Esophagus muscularis mucosa (tissue), 4 donors: ENCODE measurements around the gene SNTB2. TPM values are rescaled to one million over a fixed set of nuclear protein-coding genes. Genes with fewer than 3 reads are reported as not detected.

Experiments
- DNase-seq: peaks from one replicate; pipeline ENCODE4 v3.0.0-alpha.2; 2017; ENCODE audit errors: extremely low spot score
- H3K27ac ChIP-seq, 4 donors: fragments of 200-600 bp; sonication (generic); replicated peaks in 1 of 4; 1 replicate in 3 of 4; 2 replicates in 1 of 4; pipeline ENCODE4 v1.5.1; 2016 to 2019; ENCODE audit warnings: mild to moderate bottlenecking in 1 of 4
- H3K27me3 ChIP-seq, 4 donors: fragments of 200-600 bp; sonication (generic); one replicate each; pipeline versions ENCODE4 v1.5.1 to v1.6.0; 2016 to 2019
- H3K36me3 ChIP-seq, 4 donors: fragments of 200-600 bp; sonication (generic); one replicate each; pipeline ENCODE4 v1.5.1; 2016 to 2019
- H3K4me1 ChIP-seq, 4 donors: fragments of 200-600 bp; sonication (generic); one replicate each; pipeline ENCODE4 v1.5.1; 2016 to 2019
- H3K4me3 ChIP-seq, 4 donors: fragments of 200-600 bp; sonication (generic); 1 replicate in 2 of 4; 2 replicates in 2 of 4; pipeline ENCODE4 v1.5.1; 2016 to 2019; ENCODE audit warnings: mild to moderate bottlenecking in 4 of 4, moderate library complexity in 1 of 4
- H3K9me3 ChIP-seq, 4 donors: fragments of 200-600 bp; sonication (generic); 1 replicate in 3 of 4; 2 replicates in 1 of 4; pipeline ENCODE4 v1.5.1; 2016 to 2019
- EP300 ChIP-seq: sonication (generic); formaldehyde crosslinking; IDR thresholded peaks from one replicate; pipeline ENCODE4 v1.6.1; 2017; ENCODE audit warnings: antibody characterized with exemption
- POLR2A ChIP-seq: fragments of 450-650 bp; IDR thresholded peaks from one replicate; pipeline ENCODE4 v1.6.1; 2017; ENCODE audit warnings: antibody characterized with exemption, moderate library complexity, mild to moderate bottlenecking, low read depth
- POLR2AphosphoS5 ChIP-seq, 2 donors: sonication (generic); formaldehyde crosslinking; IDR thresholded peaks; one replicate each; pipeline ENCODE4 v1.6.1; 2017; ENCODE audit warnings: antibody characterized with exemption in 2 of 2
- WGBS: methylation state at CpG from one replicate; pipeline ENCODE4 v1.1.5; 2018; 5-methylcytosine and 5-hydroxymethylcytosine counted together
- intact Hi-C: fragments of 100-400 bp; cut with DNase I; formaldehyde crosslinking; loops from one replicate; pipeline ENCODE4 v1.15.1; 2023
- total RNA-seq, 4 donors: library from RNA; depleted of rRNA; stranded (reverse); fragments of >200 nt; gene quantifications; one replicate each; pipeline versions ENCODE4 v1.1.0 to v1.2.1, GENCODE V29; 2016
- TF ChIP-seq, protein P1 (sequence below), 3 experiments: fragments of 200-600 bp in 2 of 3; fragments of 450-650 bp in 1 of 3; sonication (generic) in 2 of 3; IDR thresholded peaks; one replicate each; pipeline ENCODE4 v1.5.1; 2017 to 2019; ENCODE audit warnings: antibody characterized with exemption in 3 of 3, mild to moderate bottlenecking in 2 of 3, moderate library complexity in 1 of 3

SNTB2 gene
- total RNA-seq, 4 donors from 2014 or later: 36.1 to 73.4 (median 54.8) TPM

DNA sequence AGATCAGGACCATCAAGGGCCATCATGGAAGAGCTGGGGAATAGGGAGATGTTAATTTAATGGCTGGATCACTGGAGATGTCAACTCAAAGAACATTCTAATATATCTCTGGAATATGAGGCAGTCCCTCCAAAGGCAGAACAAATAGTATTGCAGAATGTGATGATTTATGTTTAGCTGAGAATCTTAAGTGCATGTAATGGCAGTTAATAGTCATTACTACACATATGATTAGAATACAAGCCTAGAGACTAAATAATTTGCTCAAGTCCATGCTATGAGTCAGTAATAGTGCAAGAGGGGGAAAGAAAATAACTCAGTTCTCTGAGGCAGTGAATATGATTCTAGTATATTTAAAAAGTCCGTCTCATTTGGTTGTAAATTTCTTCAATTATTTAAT lies 32.3 kb downstream of the SNTB2 start:
- H3K27ac ChIP-seq: no peak overlapping the region
- TF ChIP-seq, protein P1, sequence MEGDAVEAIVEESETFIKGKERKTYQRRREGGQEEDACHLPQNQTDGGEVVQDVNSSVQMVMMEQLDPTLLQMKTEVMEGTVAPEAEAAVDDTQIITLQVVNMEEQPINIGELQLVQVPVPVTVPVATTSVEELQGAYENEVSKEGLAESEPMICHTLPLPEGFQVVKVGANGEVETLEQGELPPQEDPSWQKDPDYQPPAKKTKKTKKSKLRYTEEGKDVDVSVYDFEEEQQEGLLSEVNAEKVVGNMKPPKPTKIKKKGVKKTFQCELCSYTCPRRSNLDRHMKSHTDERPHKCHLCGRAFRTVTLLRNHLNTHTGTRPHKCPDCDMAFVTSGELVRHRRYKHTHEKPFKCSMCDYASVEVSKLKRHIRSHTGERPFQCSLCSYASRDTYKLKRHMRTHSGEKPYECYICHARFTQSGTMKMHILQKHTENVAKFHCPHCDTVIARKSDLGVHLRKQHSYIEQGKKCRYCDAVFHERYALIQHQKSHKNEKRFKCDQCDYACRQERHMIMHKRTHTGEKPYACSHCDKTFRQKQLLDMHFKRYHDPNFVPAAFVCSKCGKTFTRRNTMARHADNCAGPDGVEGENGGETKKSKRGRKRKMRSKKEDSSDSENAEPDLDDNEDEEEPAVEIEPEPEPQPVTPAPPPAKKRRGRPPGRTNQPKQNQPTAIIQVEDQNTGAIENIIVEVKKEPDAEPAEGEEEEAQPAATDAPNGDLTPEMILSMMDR (IDR thresholded peaks at IDR 0.05): no peak
- TF ChIP-seq EP300 (no peak), POLR2AphosphoS5 (IDR thresholded peaks at IDR 0.05) (no peak), POLR2A (no peak)
- no peaks in the 10 kb centered on the region for H3K9me3 ChIP-seq
- H3K4me3 ChIP-seq: no peak overlapping the region
- no peaks in the 10 kb centered on the region for H3K27me3 ChIP-seq
- intact Hi-C loops: no loop called here
- DNase-seq: no peak
- no peaks in the 10 kb centered on the region for H3K36me3 ChIP-seq
- 91% methylated on average over 1 of the region's 1 CpG for WGBS
- H3K4me1 ChIP-seq: peaks cover 4 to 50% (median 46%) of the 10 kb centered on the region in 4 donors

DNA sequence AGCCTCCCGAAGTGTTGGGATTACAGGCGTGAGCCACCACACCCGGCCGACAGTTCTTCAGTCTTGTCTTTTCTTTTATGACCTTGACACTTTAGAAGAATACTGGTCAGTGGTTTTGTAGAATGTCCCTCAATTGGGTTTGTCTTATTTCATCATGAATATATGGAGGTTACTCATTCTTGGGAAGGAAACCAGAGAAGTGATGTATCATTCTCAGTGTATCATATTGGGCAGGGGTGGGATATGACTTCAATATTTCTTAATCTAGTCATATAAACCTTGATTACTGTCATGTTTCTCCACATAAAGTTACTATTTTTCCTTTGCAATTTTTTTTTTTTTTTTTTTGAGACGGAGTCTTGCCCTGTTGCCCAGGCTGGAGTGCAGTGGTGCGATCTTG lies 36.9 kb downstream of the SNTB2 start:
- intact Hi-C loops: no loop called here
- no peaks in the 10 kb centered on the region for H3K36me3 ChIP-seq
- H3K4me1 ChIP-seq: peaks cover 8 to 45% (median 37%) of the 10 kb centered on the region in 4 donors
- H3K4me3 ChIP-seq: no peak overlapping the region
- H3K27ac ChIP-seq: no peak overlapping the region
- H3K27me3 ChIP-seq: no peaks in the 10 kb centered on the region
- no peaks in the 10 kb centered on the region for H3K9me3 ChIP-seq
- no peak for TF ChIP-seq POLR2A
- TF ChIP-seq EP300: no peak
- TF ChIP-seq, protein P1 (IDR thresholded peaks at IDR 0.05): no peak
- no peak for TF ChIP-seq POLR2AphosphoS5 (IDR thresholded peaks at IDR 0.05)
- WGBS: 97% methylated on average over 6 of the region's 6 CpGs
- no peak for DNase-seq

DNA sequence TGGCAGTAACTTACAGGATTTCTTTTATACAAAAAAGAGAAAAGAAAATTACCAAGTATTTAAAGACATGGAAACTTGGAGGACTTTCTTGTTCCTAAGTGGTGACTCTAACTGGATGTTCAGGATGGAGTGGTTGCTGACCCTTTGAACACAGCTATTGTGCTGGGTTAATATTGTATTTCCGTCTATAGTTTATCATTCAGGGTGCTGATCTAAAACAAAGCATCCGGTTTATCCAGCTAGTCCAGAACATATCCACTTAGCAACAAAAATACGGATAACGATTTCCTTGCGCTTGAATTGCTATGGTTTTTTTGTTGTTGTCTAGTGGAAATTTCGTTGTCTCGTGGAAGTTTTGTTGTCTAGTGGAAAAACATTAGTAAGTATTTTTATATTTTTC lies 38.2 kb downstream of the SNTB2 start:
- no peak for DNase-seq
- 81% methylated on average over 7 of the region's 7 CpGs for WGBS
- peak overlapping the region in 1 of 4 donors; percentile 48 for H3K27ac ChIP-seq
- TF ChIP-seq EP300: no peak
- TF ChIP-seq POLR2A: no peak
- TF ChIP-seq, protein P1 (IDR thresholded peaks at IDR 0.05): no peak
- TF ChIP-seq POLR2AphosphoS5 (IDR thresholded peaks at IDR 0.05): no peak
- no peaks in the 10 kb centered on the region for H3K27me3 ChIP-seq
- H3K36me3 ChIP-seq: no peaks in the 10 kb centered on the region
- no peak overlapping the region for H3K4me3 ChIP-seq
- no peaks in the 10 kb centered on the region for H3K9me3 ChIP-seq
- peaks cover 8 to 40% (median 31%) of the 10 kb centered on the region in 4 donors for H3K4me1 ChIP-seq
- intact Hi-C loops: no loop called here

DNA sequence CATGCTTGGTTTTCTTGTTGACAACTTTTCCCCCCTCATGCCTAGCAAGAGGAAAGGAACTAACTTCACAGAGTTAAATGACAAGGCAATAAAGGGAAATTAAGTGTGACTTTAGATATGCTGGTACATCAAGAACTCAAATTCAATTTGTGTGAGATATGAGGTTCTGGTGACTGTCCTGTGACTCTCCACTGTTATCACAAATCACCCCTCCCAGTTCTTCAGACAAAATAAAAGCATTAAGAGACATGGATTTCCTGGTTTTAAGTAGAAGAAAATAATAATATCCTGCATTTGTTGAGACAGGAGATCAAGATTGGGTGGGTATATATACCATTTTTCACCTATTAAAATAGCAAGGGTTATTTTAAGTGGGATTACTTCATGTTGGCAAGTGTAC lies 46.2 kb downstream of the SNTB2 start:
- no peak overlapping the region for H3K4me3 ChIP-seq
- TF ChIP-seq POLR2A (no peak), EP300 (no peak), POLR2AphosphoS5 (IDR thresholded peaks at IDR 0.05) (no peak)
- TF ChIP-seq, protein P1 (IDR thresholded peaks at IDR 0.05): no peak
- peaks cover 0 to 4% (median 0%) of the 10 kb centered on the region in 4 donors for H3K36me3 ChIP-seq
- H3K27me3 ChIP-seq: no peaks in the 10 kb centered on the region
- no peaks in the 10 kb centered on the region for H3K9me3 ChIP-seq
- H3K4me1 ChIP-seq: peaks cover 0 to 38% (median 22%) of the 10 kb centered on the region in 4 donors
- H3K27ac ChIP-seq: no peak overlapping the region
- no peak for DNase-seq
- intact Hi-C loops: no loop called here

DNA sequence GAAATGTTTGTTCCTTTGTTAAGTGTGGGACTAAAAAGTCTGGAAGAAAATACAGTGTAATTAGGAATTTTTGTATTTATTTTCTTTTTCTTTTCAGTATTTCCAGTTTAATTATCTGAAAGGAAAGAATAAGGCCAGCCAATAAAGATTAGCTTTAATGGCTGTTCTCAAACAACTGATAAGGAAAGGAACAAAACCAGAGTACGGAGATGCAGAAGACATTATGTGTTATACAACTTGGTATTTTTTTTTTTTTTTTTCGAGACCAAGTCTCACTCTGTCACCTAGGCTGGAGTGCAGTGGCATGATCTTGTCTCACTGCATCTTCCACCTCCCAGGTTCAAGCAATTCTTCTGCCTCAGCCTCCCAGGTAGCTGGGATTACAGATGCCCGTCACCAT lies 47.5 kb downstream of the SNTB2 start:
- no peak overlapping the region for H3K27ac ChIP-seq
- 94% methylated on average over 3 of the region's 3 CpGs for WGBS

More for the DNA sequence above, 47.5 kb downstream of the SNTB2 start:
- TF ChIP-seq, protein P1 (IDR thresholded peaks at IDR 0.05): no peak
- TF ChIP-seq POLR2A: no peak
- no peak for TF ChIP-seq POLR2AphosphoS5 (IDR thresholded peaks at IDR 0.05)
- no peak for TF ChIP-seq EP300
- no peak for DNase-seq
- Histone ChIP-seq H3K4me3 (no peak overlapping the region), H3K36me3 (peaks cover 0 to 4% (median 0%) of the 10 kb centered on the region in 4 donors), H3K4me1 (peaks cover 0 to 51% (median 36%) of the 10 kb centered on the region in 4 donors), H3K27me3 (no peaks in the 10 kb centered on the region), H3K9me3 (no peaks in the 10 kb centered on the region)
- intact Hi-C loops: no loop called here
